GM12878 (cell line): Measurements from ENCODE around the gene TAF11.

Source experiments
- MXI1 ChIP-seq: fragments of 150-350 bp; IDR thresholded peaks from 2 replicates; pipeline ENCODE4 v1.6.1; 2011; ENCODE audit warnings: low read depth, mild to moderate bottlenecking, inconsistent platforms, low read length, improper control_type of control experiment
- PML ChIP-seq: IDR thresholded peaks from 2 replicates; pipeline ENCODE4 v1.6.1; 2012; ENCODE audit warnings: low read length, inconsistent platforms
- POLR2A ChIP-seq: IDR thresholded peaks from 2 replicates; pipeline ENCODE4 v1.6.1; 2011; ENCODE audit warnings: low read depth, mild to moderate bottlenecking, low read length
- POLR2AphosphoS2 ChIP-seq: IDR thresholded peaks from 2 replicates; pipeline ENCODE4 v1.6.1; 2011; ENCODE audit warnings: low read depth, mild to moderate bottlenecking, low read length, improper control_type of control experiment, moderate library complexity
- POLR2AphosphoS5 ChIP-seq: IDR thresholded peaks from 2 replicates; pipeline ENCODE4 v1.6.1; 2011; ENCODE audit warnings: mild to moderate bottlenecking, low read length, inconsistent platforms
- RAD21 ChIP-seq: IDR thresholded peaks from 2 replicates; pipeline ENCODE4 v1.6.1; 2011; ENCODE audit warnings: mild to moderate bottlenecking, low read depth, low read length, moderate library complexity; ENCODE audit not compliant: insufficient read depth
- RELA ChIP-seq: fragments of 450-650 bp; IDR thresholded peaks from 2 replicates; pipeline ENCODE4 v1.8.0; 2014; ENCODE audit warnings: borderline replicate concordance; ENCODE audit not compliant: partially characterized antibody
- TCF7 ChIP-seq: IDR thresholded peaks from 2 replicates; pipeline ENCODE4 v1.6.1; 2014; ENCODE audit warnings: antibody characterized with exemption, borderline replicate concordance
- TF ChIP-seq, protein P1 (sequence below): fragments of 450-650 bp; IDR thresholded peaks from 2 replicates; pipeline ENCODE4 v1.6.1; 2014; ENCODE audit warnings: mild to moderate bottlenecking
- TF ChIP-seq, protein P2 (sequence below), 3 experiments: IDR thresholded peaks in 2 of 3; conservative IDR thresholded peaks in 1 of 3; 2 replicates each; pipeline ENCODE4 v1.5.1; 2011; ENCODE audit warnings: low read depth in 3 of 3, low read length in 3 of 3, mild to moderate bottlenecking in 3 of 3, control low read depth in 2 of 3, moderate library complexity in 2 of 3, inconsistent platforms in 1 of 3, mixed read lengths in 1 of 3; ENCODE audit not compliant: control insufficient read depth in 2 of 3, insufficient read depth in 1 of 3; ENCODE audit errors: extremely low read depth in 1 of 3
- TF ChIP-seq, protein P3 (sequence below): IDR thresholded peaks from 2 replicates; pipeline ENCODE4 v1.6.1; 2011; ENCODE audit warnings: low read depth, low read length, improper control_type of control experiment, borderline replicate concordance
- TF ChIP-seq, protein P4 (sequence below): fragments of 450-650 bp; IDR thresholded peaks from 2 replicates; pipeline ENCODE4 v1.6.1; 2016; ENCODE audit warnings: mild to moderate bottlenecking

DNA sequence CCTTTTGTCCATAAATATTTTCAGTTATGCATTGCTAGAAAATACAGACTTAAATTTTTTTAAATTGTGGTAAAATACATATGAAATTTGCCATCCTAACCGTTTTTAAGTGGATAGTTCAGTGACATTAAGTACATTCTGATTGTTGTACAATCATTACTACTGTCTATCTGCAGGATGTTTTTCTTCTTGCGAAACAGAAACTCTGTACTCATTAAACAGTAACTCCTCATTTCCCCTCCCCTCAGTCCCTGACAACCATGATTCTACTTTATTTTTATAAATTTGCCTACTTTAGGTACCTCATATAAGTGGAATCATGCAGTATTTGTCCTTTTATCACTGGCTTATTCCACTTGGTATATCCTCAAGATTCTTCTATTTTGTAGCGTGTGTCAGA is 21.3 kb downstream of the TAF11 start:
- TF ChIP-seq PML, result no peak
- TF ChIP-seq, protein P1, sequence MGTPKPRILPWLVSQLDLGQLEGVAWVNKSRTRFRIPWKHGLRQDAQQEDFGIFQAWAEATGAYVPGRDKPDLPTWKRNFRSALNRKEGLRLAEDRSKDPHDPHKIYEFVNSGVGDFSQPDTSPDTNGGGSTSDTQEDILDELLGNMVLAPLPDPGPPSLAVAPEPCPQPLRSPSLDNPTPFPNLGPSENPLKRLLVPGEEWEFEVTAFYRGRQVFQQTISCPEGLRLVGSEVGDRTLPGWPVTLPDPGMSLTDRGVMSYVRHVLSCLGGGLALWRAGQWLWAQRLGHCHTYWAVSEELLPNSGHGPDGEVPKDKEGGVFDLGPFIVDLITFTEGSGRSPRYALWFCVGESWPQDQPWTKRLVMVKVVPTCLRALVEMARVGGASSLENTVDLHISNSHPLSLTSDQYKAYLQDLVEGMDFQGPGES, result no peak
- TF ChIP-seq POLR2AphosphoS2, result no peak
- TF ChIP-seq, protein P2, sequence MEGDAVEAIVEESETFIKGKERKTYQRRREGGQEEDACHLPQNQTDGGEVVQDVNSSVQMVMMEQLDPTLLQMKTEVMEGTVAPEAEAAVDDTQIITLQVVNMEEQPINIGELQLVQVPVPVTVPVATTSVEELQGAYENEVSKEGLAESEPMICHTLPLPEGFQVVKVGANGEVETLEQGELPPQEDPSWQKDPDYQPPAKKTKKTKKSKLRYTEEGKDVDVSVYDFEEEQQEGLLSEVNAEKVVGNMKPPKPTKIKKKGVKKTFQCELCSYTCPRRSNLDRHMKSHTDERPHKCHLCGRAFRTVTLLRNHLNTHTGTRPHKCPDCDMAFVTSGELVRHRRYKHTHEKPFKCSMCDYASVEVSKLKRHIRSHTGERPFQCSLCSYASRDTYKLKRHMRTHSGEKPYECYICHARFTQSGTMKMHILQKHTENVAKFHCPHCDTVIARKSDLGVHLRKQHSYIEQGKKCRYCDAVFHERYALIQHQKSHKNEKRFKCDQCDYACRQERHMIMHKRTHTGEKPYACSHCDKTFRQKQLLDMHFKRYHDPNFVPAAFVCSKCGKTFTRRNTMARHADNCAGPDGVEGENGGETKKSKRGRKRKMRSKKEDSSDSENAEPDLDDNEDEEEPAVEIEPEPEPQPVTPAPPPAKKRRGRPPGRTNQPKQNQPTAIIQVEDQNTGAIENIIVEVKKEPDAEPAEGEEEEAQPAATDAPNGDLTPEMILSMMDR (IDR thresholded peaks at IDR 0.05 in 2 of 3, conservative IDR thresholded peaks at IDR 0.05 in 1 of 3; ENCODE audit: control insufficient read depth in 2 of 3, extremely low read depth in 1 of 3, insufficient read depth in 1 of 3, low read depth in 3 of 3, low read length in 3 of 3), result no peak
- no peak for TF ChIP-seq RAD21
- TF ChIP-seq TCF7, result no peak
- TF ChIP-seq MXI1, result no peak
- TF ChIP-seq, protein P3, sequence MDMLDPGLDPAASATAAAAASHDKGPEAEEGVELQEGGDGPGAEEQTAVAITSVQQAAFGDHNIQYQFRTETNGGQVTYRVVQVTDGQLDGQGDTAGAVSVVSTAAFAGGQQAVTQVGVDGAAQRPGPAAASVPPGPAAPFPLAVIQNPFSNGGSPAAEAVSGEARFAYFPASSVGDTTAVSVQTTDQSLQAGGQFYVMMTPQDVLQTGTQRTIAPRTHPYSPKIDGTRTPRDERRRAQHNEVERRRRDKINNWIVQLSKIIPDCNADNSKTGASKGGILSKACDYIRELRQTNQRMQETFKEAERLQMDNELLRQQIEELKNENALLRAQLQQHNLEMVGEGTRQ, result no peak
- no peak for TF ChIP-seq POLR2AphosphoS5
- no peak for TF ChIP-seq RELA
- no peak for TF ChIP-seq POLR2A
- TF ChIP-seq, protein P4, sequence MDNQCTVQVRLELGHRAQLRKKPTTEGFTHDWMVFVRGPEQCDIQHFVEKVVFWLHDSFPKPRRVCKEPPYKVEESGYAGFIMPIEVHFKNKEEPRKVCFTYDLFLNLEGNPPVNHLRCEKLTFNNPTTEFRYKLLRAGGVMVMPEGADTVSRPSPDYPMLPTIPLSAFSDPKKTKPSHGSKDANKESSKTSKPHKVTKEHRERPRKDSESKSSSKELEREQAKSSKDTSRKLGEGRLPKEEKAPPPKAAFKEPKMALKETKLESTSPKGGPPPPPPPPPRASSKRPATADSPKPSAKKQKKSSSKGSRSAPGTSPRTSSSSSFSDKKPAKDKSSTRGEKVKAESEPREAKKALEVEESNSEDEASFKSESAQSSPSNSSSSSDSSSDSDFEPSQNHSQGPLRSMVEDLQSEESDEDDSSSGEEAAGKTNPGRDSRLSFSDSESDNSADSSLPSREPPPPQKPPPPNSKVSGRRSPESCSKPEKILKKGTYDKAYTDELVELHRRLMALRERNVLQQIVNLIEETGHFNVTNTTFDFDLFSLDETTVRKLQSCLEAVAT, result no peak
